ENCODE data around the gene C4B. TPM values are rescaled to one million over a fixed set of nuclear protein-coding genes. Genes with fewer than 3 reads are reported as not detected.

Gene C4B
- total RNA-seq, 1 experiment from 2014 or later: 1.1 TPM

GRCh38 chr6:32070814-32071543 lies 56.4 kb downstream of the C4B start:
- intact Hi-C loops (cut with micrococcal nuclease; ENCODE audit: unreplicated experiment): no loop called here
- Mint-ChIP-seq H3K4me3 (ENCODE audit: unreplicated experiment) (no peak overlapping the region), H3K9me3 (ENCODE audit: unreplicated experiment) (no peaks in the 10 kb centered on the region), H3K36me3 (ENCODE audit: insufficient read depth, unreplicated experiment) (no peaks in the 10 kb centered on the region), H3K4me1 (ENCODE audit: low read depth, unreplicated experiment) (no peaks in the 10 kb centered on the region), H3K27me3 (ENCODE audit: insufficient read depth, unreplicated experiment) (no peaks in the 10 kb centered on the region), H3K27ac (ENCODE audit: unreplicated experiment) (no peak overlapping the region)
- ChIA-PET CTCF (no interaction called here), POLR2A (no interaction called here)
- Histone ChIP-seq H3K9me3 (no peaks in the 10 kb centered on the region), H3K27me3 (replicated peaks; ENCODE audit: control insufficient read depth, insufficient read depth, low read length) (no peaks in the 10 kb centered on the region), H3K4me3 (ENCODE audit: low read depth, low read length) (no peak overlapping the region), H3K36me3 (ENCODE audit: control insufficient read depth, insufficient read depth, low read length) (no peaks in the 10 kb centered on the region), H3K4me1 (no peaks in the 10 kb centered on the region)
- TF ChIP-seq CTCF (IDR thresholded peaks at IDR 0.05; ENCODE audit: insufficient read depth in 1 of 2, low read depth in 1 of 2, low read length in 1 of 2, severe bottlenecking in 1 of 2, unreplicated experiment in 1 of 2): no peak
- no peak for DNase-seq
- no TSS peak for BruUV-seq (replicated peaks)

DNA sequence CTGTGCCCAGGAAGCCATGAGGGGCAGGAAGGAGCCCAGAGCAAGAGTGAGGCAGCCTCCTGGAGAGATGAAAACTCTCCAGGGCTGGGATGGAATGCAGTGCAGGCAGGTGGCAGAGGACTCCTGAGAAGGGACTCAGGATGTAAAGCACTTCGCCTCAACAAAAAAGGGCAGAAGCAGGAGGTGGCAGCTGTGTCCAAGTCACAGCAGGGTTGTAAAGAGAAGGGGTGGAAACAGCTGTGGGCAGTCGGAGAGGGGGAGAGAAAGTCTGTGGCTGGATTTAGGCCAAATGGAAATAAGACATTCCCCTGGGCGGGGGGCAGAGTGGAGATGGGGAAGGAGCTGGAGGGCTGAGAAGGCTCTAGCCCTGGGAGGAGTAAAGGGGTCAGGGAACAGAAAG lies 58.5 kb downstream of the C4B start:
- CTCF ChIA-PET: no interaction called here

GRCh38 chr6:32073613-32074012 lies 59.0 kb downstream of the C4B start:
- no peaks in the 10 kb centered on the region for H3K27me3 ChIP-seq (replicated peaks; ENCODE audit: control insufficient read depth, insufficient read depth, low read length)
- intact Hi-C loops (cut with micrococcal nuclease; ENCODE audit: unreplicated experiment): no loop called here
- H3K36me3 ChIP-seq (ENCODE audit: control insufficient read depth, insufficient read depth, low read length): no peaks in the 10 kb centered on the region
- no peak for DNase-seq
- BruUV-seq (replicated peaks): no TSS peak
- Mint-ChIP-seq H3K9me3 (ENCODE audit: unreplicated experiment) (no peaks in the 10 kb centered on the region), H3K27ac (ENCODE audit: unreplicated experiment) (no peak overlapping the region), H3K4me3 (ENCODE audit: unreplicated experiment) (no peak overlapping the region), H3K4me1 (ENCODE audit: low read depth, unreplicated experiment) (no peaks in the 10 kb centered on the region), H3K27me3 (ENCODE audit: insufficient read depth, unreplicated experiment) (no peaks in the 10 kb centered on the region), H3K36me3 (ENCODE audit: insufficient read depth, unreplicated experiment) (no peaks in the 10 kb centered on the region)
- CTCF ChIA-PET: no interaction called here
- no peaks in the 10 kb centered on the region for H3K9me3 ChIP-seq
- POLR2A ChIA-PET: no interaction called here
- H3K4me1 ChIP-seq: no peaks in the 10 kb centered on the region
- no peak overlapping the region for H3K4me3 ChIP-seq (ENCODE audit: low read depth, low read length)
- TF ChIP-seq CTCF (IDR thresholded peaks at IDR 0.05; ENCODE audit: insufficient read depth in 1 of 2, low read depth in 1 of 2, low read length in 1 of 2, severe bottlenecking in 1 of 2, unreplicated experiment in 1 of 2): no peak

More for the DNA sequence above, 58.5 kb downstream of the C4B start:
- Mint-ChIP-seq H3K4me3 (ENCODE audit: unreplicated experiment) (no peak overlapping the region), H3K9me3 (ENCODE audit: unreplicated experiment) (no peaks in the 10 kb centered on the region), H3K36me3 (ENCODE audit: insufficient read depth, unreplicated experiment) (no peaks in the 10 kb centered on the region), H3K4me1 (ENCODE audit: low read depth, unreplicated experiment) (no peaks in the 10 kb centered on the region), H3K27ac (ENCODE audit: unreplicated experiment) (no peak overlapping the region), H3K27me3 (ENCODE audit: insufficient read depth, unreplicated experiment) (no peaks in the 10 kb centered on the region)
- H3K4me1 ChIP-seq: no peaks in the 10 kb centered on the region
- TF ChIP-seq CTCF (IDR thresholded peaks at IDR 0.05; ENCODE audit: insufficient read depth in 1 of 2, low read depth in 1 of 2, low read length in 1 of 2, severe bottlenecking in 1 of 2, unreplicated experiment in 1 of 2): no peak
- H3K27me3 ChIP-seq (replicated peaks; ENCODE audit: control insufficient read depth, insufficient read depth, low read length): no peaks in the 10 kb centered on the region
- no peak overlapping the region for H3K4me3 ChIP-seq (ENCODE audit: low read depth, low read length)
- no peak for DNase-seq
- intact Hi-C loops (cut with micrococcal nuclease; ENCODE audit: unreplicated experiment): no loop called here
- POLR2A ChIA-PET: no interaction called here
- no peaks in the 10 kb centered on the region for H3K9me3 ChIP-seq
- no peaks in the 10 kb centered on the region for H3K36me3 ChIP-seq (ENCODE audit: control insufficient read depth, insufficient read depth, low read length)
- no TSS peak for BruUV-seq (replicated peaks)

Data from Caco-2 (cell line).